HCT116 (cell line): ENCODE data around the gene ZNF418. TPM values are rescaled to one million over a fixed set of nuclear protein-coding genes. Genes with fewer than 3 reads are reported as not detected.
"Not testable (repeated sequence)": the region's sequence is repeated elsewhere in the genome, so short reads cannot be mapped to it uniquely, and the experiment has no call there.

ENCODE experiments used
- ATAC-seq: fragments of 200-7000 bp; cut with Tn5 transposase; 2 replicates; pipeline ENCODE4 v1.9.1; 2020; ENCODE audit warnings: mild to moderate bottlenecking, moderate library complexity
- BruUV-seq: library from RNA; stranded (reverse); fragments of 400-500 nt; replicated peaks from 2 replicates; lab custom pipeline; 2021; lab: Mats Ljungman, UMichigan
- CTCF ChIA-PET: fragments of 300-600 bp; sonication (Branson Sonifier 250); formaldehyde crosslinking; loops from one replicate; lab custom pipeline; 2021; ENCODE audit warnings: antibody characterized with exemption; lab: Charles Lee
- POLR2A ChIA-PET: fragments of 300-600, 350-600 bp; sonication (Branson Sonifier 250); formaldehyde crosslinking; loops from one replicate; lab custom pipeline; 2021; ENCODE audit warnings: antibody characterized with exemption; lab: Charles Lee
- RAD21 ChIA-PET, 2 experiments: fragments of 300-600 bp; sonication (Branson Sonifier 250); formaldehyde crosslinking; loops; one replicate each; lab custom pipeline; 2023; ENCODE audit warnings: low total read pairs in 2 of 2; ENCODE audit not compliant: uncharacterized antibody in 2 of 2, unreplicated experiment in 2 of 2, low non-redundant PET in 1 of 2; lab: Charles Lee
- DNase-seq: peaks from one replicate; pipeline ENCODE4 v3.0.0-alpha.2; 2010; ENCODE audit warnings: low read depth, low spot score
- H2AFZ ChIP-seq: fragments of 200-600 bp; shearing (Covaris generic), sonication (generic); 2 replicates; pipeline ENCODE4 v1.6.1; 2017; ENCODE audit warnings: low read depth, mixed run types, mixed read lengths, antibody characterized with exemption, low read length; ENCODE audit not compliant: poor library complexity, severe bottlenecking
- H3K27ac ChIP-seq: 2 replicates; pipeline ENCODE4 v1.5.1; 2012; ENCODE audit warnings: low read depth, low read length
- H3K27me3 ChIP-seq: fragments of 200-600 bp; sonication (generic); 2 replicates; pipeline ENCODE4 v1.6.1; 2016; ENCODE audit warnings: mixed run types, low read length, mixed read lengths; ENCODE audit not compliant: insufficient read depth
- H3K36me3 ChIP-seq, 2 experiments: fragments of 200-500 bp in 1 of 2; fragments of 200-600 bp in 1 of 2; sonication (Bioruptor generic) in 1 of 2; sonication (generic) in 1 of 2; 2 replicates each; pipeline versions ENCODE4 v1.5.1 to v1.6.1; 2014 to 2016; ENCODE audit warnings: low read length in 2 of 2, inconsistent platforms in 1 of 2, mixed read lengths in 1 of 2, mixed run types in 1 of 2; ENCODE audit not compliant: insufficient read depth in 2 of 2, control insufficient read depth in 1 of 2
- H3K4me1 ChIP-seq, 2 experiments: fragments of 200-600 bp in 1 of 2; sonication (generic) in 1 of 2; 2 replicates each; pipeline versions ENCODE4 v1.5.1 to v1.6.1; 2012 to 2017; ENCODE audit warnings: low read length in 2 of 2, inconsistent platforms in 1 of 2, mild to moderate bottlenecking in 1 of 2, mixed read lengths in 1 of 2, mixed run types in 1 of 2, moderate library complexity in 1 of 2; ENCODE audit not compliant: insufficient read depth in 2 of 2, control insufficient read depth in 1 of 2
- H3K4me2 ChIP-seq: fragments of 200-600 bp; sonication (generic); 2 replicates; pipeline ENCODE4 v1.6.1; 2017; ENCODE audit warnings: mixed run types, low read length, mixed read lengths
- H3K4me3 ChIP-seq, 2 experiments: fragments of 200-600 bp in 1 of 2; sonication (generic) in 1 of 2; replicated peaks in 1 of 2; 2 replicates each; pipeline ENCODE4 v1.5.1; 2011 to 2016; ENCODE audit warnings: low read length in 2 of 2, control low read depth in 1 of 2, low read depth in 1 of 2, mild to moderate bottlenecking in 1 of 2, mixed read lengths in 1 of 2, mixed run types in 1 of 2
- H3K79me2 ChIP-seq: fragments of 200-600 bp; sonication (generic); 2 replicates; pipeline ENCODE4 v1.6.1; 2017; ENCODE audit warnings: mild to moderate bottlenecking, mixed run types, low read length, moderate library complexity, mixed read lengths; ENCODE audit not compliant: insufficient read depth
- H3K9ac ChIP-seq: fragments of 200-600 bp; sonication (generic); 2 replicates; pipeline ENCODE4 v1.6.1; 2016; ENCODE audit warnings: low read length, mixed read lengths
- H3K9me2 ChIP-seq: fragments of 200-600 bp; sonication (generic), shearing (Covaris generic); 2 replicates; pipeline ENCODE4 v1.6.1; 2017; ENCODE audit warnings: mixed run types, mild to moderate bottlenecking, moderate library complexity; ENCODE audit not compliant: insufficient read depth
- H3K9me3 ChIP-seq, 2 experiments: fragments of 200-500 bp in 1 of 2; fragments of 200-600 bp in 1 of 2; sonication (Bioruptor generic) in 1 of 2; sonication (generic) in 1 of 2; 2 replicates each; pipeline ENCODE4 v1.6.1; 2014 to 2017; ENCODE audit warnings: low read length in 2 of 2, mixed read lengths in 2 of 2, inconsistent platforms in 1 of 2, low read depth in 1 of 2, mild to moderate bottlenecking in 1 of 2, mixed run types in 1 of 2, moderate library complexity in 1 of 2; ENCODE audit not compliant: control insufficient read depth in 1 of 2, insufficient read depth in 1 of 2
- H4K20me1 ChIP-seq: fragments of 200-600 bp; sonication (generic), shearing (Covaris generic); 2 replicates; pipeline ENCODE4 v1.6.1; 2017; ENCODE audit warnings: mixed run types, mild to moderate bottlenecking, moderate library complexity; ENCODE audit not compliant: insufficient read depth
- CBX3 ChIP-seq: IDR thresholded peaks from 2 replicates; pipeline ENCODE4 v1.6.1; 2012; ENCODE audit warnings: low read depth
- CTCF ChIP-seq, 3 experiments: fragments of 200-600 bp in 1 of 3; sonication (generic) in 1 of 3; IDR thresholded peaks in 2 of 3; conservative IDR thresholded peaks in 1 of 3; 2 replicates each; pipeline ENCODE4 v1.5.1; 2012 to 2017; ENCODE audit warnings: low read depth in 2 of 3, low read length in 2 of 3, antibody characterized with exemption in 1 of 3, borderline replicate concordance in 1 of 3, control low read depth in 1 of 3, mild to moderate bottlenecking in 1 of 3, mixed read lengths in 1 of 3, mixed run types in 1 of 3, moderate library complexity in 1 of 3; ENCODE audit not compliant: insufficient read depth in 1 of 3
- EGR1 ChIP-seq: IDR thresholded peaks from 2 replicates; pipeline ENCODE4 v1.6.1; 2012; ENCODE audit warnings: low read depth
- ELF1 ChIP-seq: IDR thresholded peaks from 2 replicates; pipeline ENCODE4 v1.6.1; 2012; ENCODE audit warnings: low read depth, borderline replicate concordance
- MAX ChIP-seq: IDR thresholded peaks from 2 replicates; pipeline ENCODE4 v1.6.1; 2012
- POLR2AphosphoS5 ChIP-seq: IDR thresholded peaks from 2 replicates; pipeline ENCODE4 v1.6.1; 2011; ENCODE audit warnings: mild to moderate bottlenecking, low read depth, low read length, moderate library complexity
- RAD21 ChIP-seq: IDR thresholded peaks from 2 replicates; pipeline ENCODE4 v1.6.1; 2012; ENCODE audit warnings: low read depth, mild to moderate bottlenecking
- SP1 ChIP-seq: IDR thresholded peaks from 2 replicates; pipeline ENCODE4 v1.6.1; 2012; ENCODE audit warnings: low read depth
- YY1 ChIP-seq: IDR thresholded peaks from 2 replicates; pipeline ENCODE4 v1.6.1; 2011; ENCODE audit warnings: low read length, low read depth, moderate library complexity, mild to moderate bottlenecking; ENCODE audit not compliant: insufficient replicate concordance; ENCODE audit errors: extremely low read depth
- intact Hi-C: fragments of 100-400 bp; cut with micrococcal nuclease; formaldehyde crosslinking; loops from 2 replicates; pipeline ENCODE4 v1.10.0; 2022
- total RNA-seq: library from RNA; stranded (reverse); gene quantifications from one replicate; pipeline ENCODE4 v1.2.1, GENCODE V29; 2021; ENCODE audit not compliant: unreplicated experiment

The ZNF418 gene
- total RNA-seq, 1 experiment from 2014 or later: not detected

- RAD21 ChIA-PET: interaction anchor here in 1 of 2 experiments (0.6 kb wide), 1 partner anchor 511 kb away, joined by 3 read pairs; no protein-coding TSS in a partner anchor
- peak within 1 kb of the TSS; percentile 85 for H3K4me2 ChIP-seq
- H2AFZ ChIP-seq, H3K4me1 ChIP-seq, H3K9me2 ChIP-seq, H3K27me3 ChIP-seq: not testable (repeated sequence)
- TF ChIP-seq YY1 (peak; percentile 42), POLR2AphosphoS5 (peak; percentile 68), ELF1 (peak; percentile 80), SP1 (peak; percentile 86), CTCF (IDR thresholded peaks at IDR 0.05 in 2 of 3, conservative IDR thresholded peaks at IDR 0.05 in 1 of 3; ENCODE audit: borderline replicate concordance in 1 of 3, insufficient read depth in 1 of 3, low read depth in 2 of 3, low read length in 2 of 3) (peak; percentile 37 to 41 (median 39); a peak in 4 of 6 replicates), EGR1 (peak; percentile 78), CBX3 (peak; percentile 45; the same call in 1 of the 2 replicates), RAD21 (peak; percentile 43), MAX (peak; percentile 56)
- TF ChIP-seq, all 23 proteins: peak for 9; not testable (repeated sequence) for 14
- H3K36me3 ChIP-seq, H4K20me1 ChIP-seq, CTCF ChIA-PET, H3K9me3 ChIP-seq, H3K79me2 ChIP-seq: not testable (repeated sequence)
- Histone ChIP-seq H3K9ac (peak within 1 kb of the TSS; percentile 71), H3K4me3 (peak within 1 kb of the TSS; percentile 65 to 89), H3K27ac (peak within 1 kb of the TSS; percentile 58)
- BruUV-seq: TSS peak; percentile 71
- intact Hi-C loops: loop anchor here (1.0 to 10.0 kb wide), 3 partner anchors 170 to 338 kb away; partner anchors contain the start of genes ZNF211, ZNF416 and ZNF776
- POLR2A ChIA-PET: interaction anchor here (1.3 kb wide), 1 partner anchor 170 kb away, joined by 3 read pairs; the partner anchor contains the start of gene ZNF776
- DNase-seq (peak; percentile 94), ATAC-seq (peak; percentile 99)
Observed at GRCh38 chr19:57916168-57916995, 18.8 kb downstream of the ZNF418 start, which contains the start of gene ZNF417. ZNF417 (minus strand) TSS chr19:57916592; CDS start chr19:57916411, 181 bp downstream.
